IMR-90 (cell line): ENCODE results near the gene COLQ. TPM values are rescaled to one million over a fixed set of nuclear protein-coding genes. Genes with fewer than 3 reads are reported as not detected.

Experiments used
- ATAC-seq: fragments of 200-7000 bp; cut with Tn5 transposase; 2 replicates; pipeline ENCODE4 v1.9.1; 2020; ENCODE audit warnings: low read depth, mild to moderate bottlenecking, moderate library complexity
- BruUV-seq: library from RNA; stranded (reverse); fragments of 400-500 nt; replicated peaks from 2 replicates; lab custom pipeline; 2021; lab: Mats Ljungman, UMichigan
- CTCF ChIA-PET: fragments of 300-600 bp; formaldehyde crosslinking; extraction: SDS; loops from one replicate; lab custom pipeline; 2021; ENCODE audit warnings: antibody characterized with exemption; lab: Yijun Ruan, JAX
- POLR2A ChIA-PET: fragments of 300-600 bp; sonication (Branson Sonifier 250); formaldehyde crosslinking; loops from one replicate; lab custom pipeline; 2022; ENCODE audit warnings: antibody characterized with exemption; ENCODE audit not compliant: unreplicated experiment; lab: Charles Lee
- DNase-seq: peaks from one replicate; pipeline ENCODE4 v3.0.0; 2013
- H2AFZ ChIP-seq: replicated peaks from 2 replicates; pipeline ENCODE3; 2013; ENCODE audit warnings: low read length, mild to moderate bottlenecking; ENCODE audit not compliant: poor library complexity
- H2AK5ac ChIP-seq: 2 replicates; pipeline ENCODE4 v1.6.1; 2013; ENCODE audit warnings: low read depth, low read length, inconsistent platforms
- H2AK9ac ChIP-seq: replicated peaks from 2 replicates; pipeline ENCODE3; 2013; ENCODE audit warnings: mild to moderate bottlenecking, low read depth, low read length, moderate library complexity; ENCODE audit not compliant: poor library complexity
- H2BK120ac ChIP-seq: 2 replicates; pipeline ENCODE4 v1.6.1; 2013; ENCODE audit warnings: low read depth, low read length, inconsistent platforms
- H2BK15ac ChIP-seq: 3 replicates; pipeline ENCODE4 v1.6.1; 2013; ENCODE audit warnings: low read depth, low read length, inconsistent platforms
- H2BK20ac ChIP-seq: 2 replicates; pipeline ENCODE4 v1.6.1; 2013; ENCODE audit warnings: low read depth, mild to moderate bottlenecking, inconsistent platforms, low read length, moderate library complexity
- H2BK5ac ChIP-seq: 2 replicates; pipeline ENCODE4 v1.6.1; 2013; ENCODE audit warnings: mild to moderate bottlenecking, low read depth, low read length, inconsistent platforms; ENCODE audit not compliant: poor library complexity, severe bottlenecking
- H3K14ac ChIP-seq: replicated peaks from 2 replicates; pipeline ENCODE4 v1.6.1; 2013; ENCODE audit warnings: low read depth, low read length, inconsistent platforms
- H3K18ac ChIP-seq: 2 replicates; pipeline ENCODE4 v1.6.1; 2013; ENCODE audit warnings: low read depth, low read length, control low read depth
- H3K23ac ChIP-seq: 2 replicates; pipeline ENCODE4 v1.6.1; 2013; ENCODE audit warnings: low read depth, low read length, inconsistent platforms
- H3K27ac ChIP-seq: 2 replicates; pipeline ENCODE4 v1.5.1; 2013; ENCODE audit warnings: mild to moderate bottlenecking, control low read depth, low read length; ENCODE audit not compliant: insufficient read depth
- H3K27me3 ChIP-seq: 2 replicates; pipeline ENCODE4 v1.6.1; 2013; ENCODE audit warnings: low read length; ENCODE audit not compliant: control insufficient read depth, insufficient read depth
- H3K36me3 ChIP-seq: 2 replicates; pipeline ENCODE4 v1.6.1; 2013; ENCODE audit warnings: low read length, mixed read lengths; ENCODE audit not compliant: control insufficient read depth, insufficient read depth
- H3K4ac ChIP-seq: 2 replicates; pipeline ENCODE4 v1.6.1; 2013; ENCODE audit warnings: low read depth, low read length, inconsistent platforms
- H3K4me1 ChIP-seq: 2 replicates; pipeline ENCODE4 v1.6.1; 2013; ENCODE audit warnings: low read length, mixed read lengths; ENCODE audit not compliant: control insufficient read depth, insufficient read depth
- H3K4me2 ChIP-seq: 2 replicates; pipeline ENCODE4 v1.6.1; 2013; ENCODE audit warnings: low read depth, mild to moderate bottlenecking, control low read depth, low read length, moderate library complexity
- H3K4me3 ChIP-seq: 2 replicates; pipeline ENCODE4 v1.5.1; 2013; ENCODE audit warnings: low read depth, mild to moderate bottlenecking, control low read depth, low read length, moderate library complexity; ENCODE audit not compliant: insufficient read depth
- H3K56ac ChIP-seq: 2 replicates; pipeline ENCODE4 v1.6.1; 2013; ENCODE audit warnings: low read length, inconsistent platforms; ENCODE audit not compliant: insufficient read depth; ENCODE audit errors: extremely low read depth
- H3K79me1 ChIP-seq, 2 experiments: 2 replicates each; pipeline ENCODE4 v1.6.1; 2013; ENCODE audit warnings: low read length in 2 of 2, inconsistent platforms in 1 of 2, low read depth in 1 of 2
- H3K9ac ChIP-seq: 2 replicates; pipeline ENCODE4 v1.6.1; 2013; ENCODE audit warnings: low read depth, low read length, control low read depth
- H3K9me1 ChIP-seq: 2 replicates; pipeline ENCODE4 v1.6.1; 2013; ENCODE audit warnings: low read length, inconsistent platforms; ENCODE audit not compliant: insufficient read depth
- H3K9me3 ChIP-seq: 2 replicates; pipeline ENCODE4 v1.6.1; 2013; ENCODE audit warnings: low read length; ENCODE audit not compliant: control insufficient read depth, insufficient read depth
- H4K20me1 ChIP-seq: 2 replicates; pipeline ENCODE4 v1.6.1; 2013; ENCODE audit warnings: low read length, inconsistent platforms; ENCODE audit not compliant: insufficient read depth
- H4K5ac ChIP-seq: 2 replicates; pipeline ENCODE4 v1.6.1; 2013; ENCODE audit warnings: mild to moderate bottlenecking, low read depth, low read length, control low read depth
- H4K8ac ChIP-seq, 2 experiments: 2 replicates each; pipeline ENCODE4 v1.6.1; 2013; ENCODE audit warnings: low read depth in 2 of 2, low read length in 2 of 2, control low read depth in 1 of 2, inconsistent platforms in 1 of 2
- H4K91ac ChIP-seq: 2 replicates; pipeline ENCODE4 v1.6.1; 2013; ENCODE audit warnings: low read depth, low read length, inconsistent platforms; ENCODE audit not compliant: insufficient read depth
- BHLHE40 ChIP-seq: fragments of 150-350 bp; IDR thresholded peaks from 2 replicates; pipeline ENCODE4 v1.6.1; 2016; ENCODE audit warnings: mild to moderate bottlenecking, low read depth, low read length
- CHD1 ChIP-seq: IDR thresholded peaks from 2 replicates; pipeline ENCODE4 v1.6.1; 2012; ENCODE audit warnings: low read depth, low read length, improper control_type of control experiment
- CTCF ChIP-seq: conservative IDR thresholded peaks from 2 replicates; pipeline ENCODE4 v1.5.1; 2012; ENCODE audit warnings: mild to moderate bottlenecking, low read depth, low read length, improper control_type of control experiment
- ELK1 ChIP-seq: fragments of 150-350 bp; IDR thresholded peaks from 2 replicates; pipeline ENCODE4 v1.6.1; 2016; ENCODE audit warnings: low read depth, mild to moderate bottlenecking, low read length, moderate library complexity, borderline replicate concordance
- MAFK ChIP-seq: IDR thresholded peaks from 2 replicates; pipeline ENCODE4 v1.6.1; 2012; ENCODE audit warnings: low read depth, low read length, improper control_type of control experiment
- NFE2L2 ChIP-seq: fragments of 150-350 bp; IDR thresholded peaks from 2 replicates; pipeline ENCODE4 v1.6.1; 2016; ENCODE audit warnings: low read depth, mild to moderate bottlenecking, low read length
- RCOR1 ChIP-seq: IDR thresholded peaks from 2 replicates; pipeline ENCODE4 v1.6.1; 2012; ENCODE audit warnings: mild to moderate bottlenecking, low read length, improper control_type of control experiment; ENCODE audit not compliant: insufficient replicate concordance
- RFX5 ChIP-seq: IDR thresholded peaks from 2 replicates; pipeline ENCODE4 v1.8.0; 2012; ENCODE audit warnings: low read depth, mild to moderate bottlenecking, low read length, moderate library complexity
- dilution Hi-C: fragments of 300-500 bp; cut with HindIII; formaldehyde crosslinking; loops from one replicate; pipeline ENCODE4 v1.14.3; 2018; ENCODE audit warnings: low sequenced_read_pairs; ENCODE audit not compliant: unreplicated experiment
- in situ Hi-C: fragments of 300-500 bp; cut with MboI; formaldehyde crosslinking; loops from 3 replicates; pipeline ENCODE4 v1.14.3; 2019; ENCODE audit warnings: low sequenced_read_pairs, inconsistent platforms, mixed read lengths
- intact Hi-C: fragments of 100-400 bp; cut with micrococcal nuclease; formaldehyde crosslinking; loops from 2 replicates; pipeline ENCODE4 v1.10.0; 2022
- polyA plus RNA-seq, 3 experiments: library from polyadenylated mRNA; depleted of rRNA; stranded (reverse); fragments of >200 nt; gene quantifications; 2 replicates each; pipeline ENCODE4 v1.2.3, GENCODE V29; 2012; ENCODE audit warnings: low replicate concordance in 1 of 3
- total RNA-seq: library from RNA; depleted of rRNA; stranded (reverse); fragments of >200 nt; gene quantifications from 2 replicates; pipeline ENCODE4 v1.2.3, GENCODE V29; 2012

The COLQ gene
- total and polyA plus RNA-seq, 2 of the 4 experiments (the other 2 are of a cell fraction) = 0.18 to 0.65 TPM

- no peak overlapping the region for H3K56ac ChIP-seq
- no peaks in the 10 kb centered on the region; the same call in 1 of the 2 replicates for H3K27me3 ChIP-seq
- peaks cover 2% of the 10 kb centered on the region; the same call in 1 of the 2 replicates for H3K9me3 ChIP-seq
- H3K14ac ChIP-seq = no peak overlapping the region
- H4K20me1 ChIP-seq = no peaks in the 10 kb centered on the region; the same call in 1 of the 2 replicates
- H2AK9ac ChIP-seq = no peak overlapping the region
- dilution Hi-C loops = no loop called here
- no peak for TF ChIP-seq BHLHE40
- TF ChIP-seq RFX5 = no peak
- TF ChIP-seq CHD1 = no peak
- no peak for TF ChIP-seq ELK1
- no peak for TF ChIP-seq CTCF
- TF ChIP-seq RCOR1 = no peak
- TF ChIP-seq NFE2L2 = no peak
- TF ChIP-seq MAFK = no peak
- no peak overlapping the region for H2AFZ ChIP-seq
- no peak overlapping the region for H3K4me2 ChIP-seq
- H2BK120ac ChIP-seq = no peak overlapping the region
- no peak overlapping the region for H2BK5ac ChIP-seq
- H2AK5ac ChIP-seq = no peak overlapping the region
- H2BK20ac ChIP-seq = no peak overlapping the region
- H2BK15ac ChIP-seq = no peak overlapping the region
- H3K23ac ChIP-seq = no peak overlapping the region
- intact Hi-C loops = no loop called here
- H3K36me3 ChIP-seq = no peaks in the 10 kb centered on the region
- no peak overlapping the region for H3K4ac ChIP-seq
- in situ Hi-C loops = no loop called here
- no peak for ATAC-seq
- no peaks in the 10 kb centered on the region for H3K9me1 ChIP-seq
- no peak overlapping the region for H3K9ac ChIP-seq
- no peak for DNase-seq
- no peaks in the 10 kb centered on the region for H3K4me1 ChIP-seq
- no peak overlapping the region for H4K91ac ChIP-seq
- no peak overlapping the region for H3K4me3 ChIP-seq
- ChIA-PET CTCF (no interaction called here), POLR2A (no interaction called here)
- no peak overlapping the region for H4K8ac ChIP-seq
- no peak overlapping the region for H3K18ac ChIP-seq
- H3K79me1 ChIP-seq = no peaks in the 10 kb centered on the region
- no peak overlapping the region for H4K5ac ChIP-seq
- H3K27ac ChIP-seq = no peak overlapping the region
- no TSS peak for BruUV-seq
These were observed 66.5 kb downstream of the COLQ start for GRCh38 chr3:15454965-15455364.
